Muscle layer of duodenum (tissue), 2 donors: ENCODE results near the gene CDH23.

Experiments used
- H3K27ac ChIP-seq: one replicate; pipeline ENCODE4 v1.7.0; 2013; ENCODE audit warnings: mild to moderate bottlenecking, low read length
- H3K27me3 ChIP-seq: one replicate; pipeline ENCODE4 v1.7.0; 2013; ENCODE audit warnings: low read depth, mild to moderate bottlenecking, control low read depth, low read length
- H3K36me3 ChIP-seq, 2 donors: one replicate each; pipeline ENCODE4 v1.7.0; 2013; ENCODE audit warnings: low read length in 2 of 2, control low read depth in 1 of 2, mild to moderate bottlenecking in 1 of 2; ENCODE audit not compliant: insufficient read depth in 2 of 2, control insufficient read depth in 1 of 2
- H3K4me1 ChIP-seq, 2 donors: one replicate each; pipeline ENCODE4 v1.7.0; 2013; ENCODE audit warnings: low read length in 2 of 2, mild to moderate bottlenecking in 2 of 2, control low read depth in 1 of 2, moderate library complexity in 1 of 2; ENCODE audit not compliant: insufficient read depth in 2 of 2, control insufficient read depth in 1 of 2
- H3K4me3 ChIP-seq, 2 donors: one replicate each; pipeline ENCODE4 v1.7.0; 2013; ENCODE audit warnings: low read length in 2 of 2, low read depth in 1 of 2, mild to moderate bottlenecking in 1 of 2
- H3K9me3 ChIP-seq, 2 donors: one replicate each; pipeline ENCODE4 v1.7.0; 2013; ENCODE audit warnings: low read length in 2 of 2, control low read depth in 1 of 2, mild to moderate bottlenecking in 1 of 2; ENCODE audit not compliant: control insufficient read depth in 1 of 2
- donor health status: healthy.

The CDH23 gene

DNA sequence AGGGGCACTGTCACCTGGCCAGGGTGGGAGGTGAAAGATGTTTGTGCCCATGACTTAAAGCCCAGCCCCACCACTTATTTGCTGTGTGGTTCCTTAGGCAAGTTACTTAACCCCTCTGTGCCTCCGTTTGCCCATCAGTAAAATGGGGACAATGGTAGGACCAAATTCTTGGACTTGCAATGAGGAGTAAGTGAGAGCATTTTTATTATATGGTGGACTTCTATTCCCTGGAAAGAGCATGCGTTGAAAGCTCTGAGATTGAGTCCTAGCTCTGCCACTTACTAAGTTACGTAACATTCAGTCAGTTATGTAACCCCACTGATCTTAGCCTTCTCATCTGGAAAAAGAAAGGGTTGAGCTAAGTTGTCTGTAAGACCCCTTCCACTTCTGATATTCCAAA is 357.8 kb downstream of the CDH23 start:
- Histone ChIP-seq H3K9me3 (no peaks in the 10 kb centered on the region), H3K4me3 (no peak overlapping the region), H3K27me3 (no peaks in the 10 kb centered on the region), H3K27ac (no peak overlapping the region), H3K36me3 (peaks cover 45 to 51% of the 10 kb centered on the region in 2 donors), H3K4me1 (peaks cover 20 to 30% of the 10 kb centered on the region in 2 donors)

DNA sequence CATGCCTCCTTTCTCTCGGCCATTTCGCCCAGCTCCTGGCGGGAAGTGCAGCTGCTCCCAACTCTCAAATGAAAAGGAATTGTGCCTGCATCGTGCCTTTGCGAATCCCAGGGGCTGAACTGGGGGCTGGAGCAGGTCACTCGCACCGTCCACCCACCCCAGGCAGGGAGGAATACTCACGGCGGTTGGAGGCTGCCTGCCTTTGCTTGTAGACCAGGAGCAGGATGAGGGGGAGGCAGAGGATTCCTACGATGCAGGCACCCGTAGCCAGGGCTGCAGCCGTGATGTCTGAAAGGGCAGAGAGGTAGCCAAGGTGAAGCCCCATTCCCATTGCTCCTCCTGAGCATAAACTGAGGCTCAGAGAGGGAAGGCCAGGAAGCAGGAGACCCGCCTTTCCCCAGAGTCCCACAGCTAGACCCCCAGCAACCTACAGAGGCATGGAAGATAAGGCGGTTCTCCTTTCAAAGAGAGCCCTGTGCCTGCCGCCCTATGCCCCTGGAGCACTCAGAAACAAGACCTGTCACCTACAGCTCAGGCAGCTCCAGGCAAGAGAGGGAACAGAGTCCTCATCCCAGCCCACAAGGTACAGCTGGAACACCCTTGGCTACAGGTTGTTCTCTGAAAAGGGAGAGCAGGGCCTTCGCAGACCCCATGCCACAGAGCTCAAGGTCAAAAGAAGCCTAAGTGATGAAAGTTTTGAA is 358.6 kb downstream of the CDH23 start:
- H3K27me3 ChIP-seq: no peaks in the 10 kb centered on the region
- peaks cover 18 to 30% of the 10 kb centered on the region in 2 donors for H3K4me1 ChIP-seq
- H3K27ac ChIP-seq: peak overlapping the region; percentile 29
- peaks cover 38 to 47% of the 10 kb centered on the region in 2 donors for H3K36me3 ChIP-seq
- no peak overlapping the region for H3K4me3 ChIP-seq
- H3K9me3 ChIP-seq: no peaks in the 10 kb centered on the region

DNA sequence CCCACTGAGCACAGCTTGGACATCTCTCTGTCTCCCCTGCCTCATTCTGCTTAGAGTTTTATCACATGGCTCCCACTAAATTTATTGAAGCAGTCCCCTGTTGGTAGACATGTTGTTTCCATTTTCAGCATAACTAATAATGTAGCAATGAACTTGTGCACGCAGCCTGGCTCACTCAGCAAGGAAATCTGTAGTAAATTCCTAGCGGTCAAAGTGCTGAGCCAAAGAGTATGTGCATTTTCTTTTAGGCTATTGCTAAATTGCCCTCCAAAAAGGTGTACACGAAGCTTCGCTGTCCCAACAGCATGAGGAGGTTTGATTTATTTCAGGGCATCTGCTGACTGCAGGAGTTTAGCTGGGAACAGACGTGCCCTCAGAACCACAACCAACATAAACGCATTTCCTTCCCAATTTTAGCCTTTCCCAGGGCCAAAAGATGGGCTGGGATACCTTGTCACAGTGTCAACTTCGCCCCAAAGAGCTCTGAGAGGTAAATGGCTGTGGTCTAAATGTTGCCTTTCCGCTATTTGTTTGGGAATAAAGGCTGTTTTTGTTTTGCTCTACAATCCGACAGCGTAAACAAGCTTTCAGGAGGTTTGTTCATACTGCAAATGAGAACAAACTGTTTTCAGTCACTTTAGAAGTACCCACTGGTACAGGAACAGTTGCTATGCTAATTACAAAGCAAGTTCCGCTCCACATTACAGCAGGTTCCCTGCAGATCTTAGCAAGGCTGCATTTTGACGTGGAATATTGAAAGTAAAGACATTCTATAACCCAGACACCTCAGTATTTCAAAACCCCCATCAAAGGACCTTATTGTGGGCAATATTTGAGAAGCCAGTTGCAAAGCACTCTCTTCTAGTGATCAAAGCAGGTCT is 359.8 kb downstream of the CDH23 start:
- H3K27me3 ChIP-seq: no peaks in the 10 kb centered on the region
- H3K4me3 ChIP-seq: no peak overlapping the region
- H3K36me3 ChIP-seq: peaks cover 38 to 42% of the 10 kb centered on the region in 2 donors
- no peaks in the 10 kb centered on the region for H3K9me3 ChIP-seq
- peak overlapping the region; percentile 57 for H3K27ac ChIP-seq
- H3K4me1 ChIP-seq: peaks cover 27 to 30% of the 10 kb centered on the region in 2 donors

DNA sequence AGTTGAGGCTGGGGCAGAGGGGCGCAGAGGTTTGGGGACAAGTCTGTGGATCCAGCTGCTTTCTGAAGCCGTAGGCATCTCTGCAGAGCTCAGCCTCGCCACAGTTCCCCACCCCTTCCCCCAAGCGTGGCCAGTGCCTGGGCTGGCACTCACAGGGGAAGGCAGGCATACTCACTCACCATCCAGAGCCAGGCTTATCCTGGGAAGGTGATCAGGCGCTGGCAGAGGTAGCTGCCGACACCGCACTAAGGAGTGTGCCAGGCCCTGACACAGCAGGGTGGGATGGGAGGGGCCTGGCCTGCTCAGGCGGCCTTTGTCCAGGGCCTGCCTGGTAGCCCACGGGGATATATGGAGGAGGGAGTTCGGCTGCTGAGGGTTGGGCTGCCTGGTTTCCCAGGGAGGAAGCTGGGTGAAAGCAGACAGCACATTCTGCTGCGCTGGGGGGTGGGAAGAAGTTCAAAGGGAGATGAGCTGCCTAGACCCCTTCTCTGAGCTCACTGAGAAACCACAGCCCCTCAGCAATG is 360.7 kb downstream of the CDH23 start:
- Histone ChIP-seq H3K27ac (peak overlapping the region; percentile 57), H3K4me1 (peaks cover 30 to 33% of the 10 kb centered on the region in 2 donors), H3K9me3 (no peaks in the 10 kb centered on the region), H3K4me3 (no peak overlapping the region), H3K36me3 (peaks cover 35 to 36% of the 10 kb centered on the region in 2 donors), H3K27me3 (no peaks in the 10 kb centered on the region)

DNA sequence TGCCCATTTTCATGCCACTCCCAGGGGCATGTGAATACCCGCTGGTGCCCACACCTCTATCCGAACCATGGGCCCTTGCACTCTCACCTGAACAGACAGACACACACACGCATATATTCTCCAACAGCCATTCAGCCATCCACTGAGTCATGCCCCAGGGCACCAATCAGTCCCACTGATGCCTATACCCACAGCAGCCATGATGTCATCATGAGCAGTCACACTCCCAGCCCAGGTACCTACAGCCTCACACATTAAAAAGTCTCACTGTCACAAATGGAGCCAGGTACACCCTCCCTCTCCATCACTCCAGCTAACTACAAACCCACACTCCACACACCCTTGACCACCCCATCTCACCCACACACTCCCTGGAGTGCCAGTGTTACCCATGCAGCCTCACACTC is 364.4 kb downstream of the CDH23 start:
- no peaks in the 10 kb centered on the region for H3K9me3 ChIP-seq
- no peak overlapping the region for H3K4me3 ChIP-seq
- no peaks in the 10 kb centered on the region for H3K27me3 ChIP-seq
- no peak overlapping the region for H3K27ac ChIP-seq
- H3K36me3 ChIP-seq: peaks cover 14 to 18% of the 10 kb centered on the region in 2 donors
- peaks cover 6 to 48% of the 10 kb centered on the region in 2 donors for H3K4me1 ChIP-seq

DNA sequence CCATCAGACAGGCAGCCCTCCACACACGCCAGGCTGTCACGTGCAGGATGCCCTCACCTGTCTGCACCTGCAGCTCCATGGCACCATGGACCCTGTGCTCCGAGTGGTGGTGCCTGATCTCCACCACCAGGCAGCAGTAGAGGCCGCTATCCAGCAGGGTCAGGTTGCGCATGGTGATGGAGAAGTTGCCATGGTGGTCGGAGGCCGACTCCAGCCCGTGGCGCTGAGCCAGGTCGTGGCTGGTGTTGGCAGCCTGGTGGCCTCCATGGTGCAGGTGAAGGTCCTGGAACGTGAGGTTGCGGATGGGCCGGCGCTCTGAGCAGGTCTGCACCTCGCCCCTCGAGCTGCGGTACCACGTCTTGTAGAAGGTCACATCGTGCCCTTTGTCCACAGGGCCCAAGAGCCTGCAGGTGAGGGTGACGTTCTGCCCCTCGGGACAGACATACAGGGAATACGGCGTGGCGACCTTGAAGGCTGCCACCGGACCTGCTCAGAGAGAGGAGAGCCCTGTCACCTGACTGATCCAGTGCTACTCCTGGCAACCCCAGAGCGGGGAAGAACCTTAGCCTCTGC is 364.9 kb downstream of the CDH23 start:
- Histone ChIP-seq H3K36me3 (peaks cover 9 to 18% of the 10 kb centered on the region in 2 donors), H3K4me3 (no peak overlapping the region), H3K27ac (no peak overlapping the region), H3K4me1 (peaks cover 6 to 48% of the 10 kb centered on the region in 2 donors), H3K27me3 (no peaks in the 10 kb centered on the region), H3K9me3 (no peaks in the 10 kb centered on the region)

DNA sequence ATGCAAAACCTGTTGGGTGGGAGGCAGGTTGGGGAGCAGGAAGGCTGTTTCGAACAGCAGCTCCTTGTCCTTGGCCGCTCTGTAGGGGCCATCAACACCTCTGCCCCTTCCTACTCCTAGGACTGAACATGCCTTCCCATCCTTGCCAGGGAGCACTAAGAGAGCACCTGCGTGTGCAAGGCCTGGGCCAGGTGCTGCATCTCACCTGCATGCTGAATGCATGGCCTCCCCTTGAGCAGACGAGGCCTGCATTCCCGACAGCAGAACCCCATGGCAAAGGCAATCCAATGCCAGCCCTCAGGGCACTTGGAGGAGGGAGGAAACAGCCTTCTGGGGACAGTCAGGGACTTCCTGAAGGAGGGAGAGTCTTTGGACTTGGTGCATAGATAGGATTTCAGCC is 365.6 kb downstream of the CDH23 start:
- peaks cover 9 to 18% of the 10 kb centered on the region in 2 donors for H3K36me3 ChIP-seq
- H3K27me3 ChIP-seq: no peaks in the 10 kb centered on the region
- no peaks in the 10 kb centered on the region for H3K9me3 ChIP-seq
- H3K27ac ChIP-seq: no peak overlapping the region
- H3K4me3 ChIP-seq: no peak overlapping the region
- peaks cover 7 to 52% of the 10 kb centered on the region in 2 donors for H3K4me1 ChIP-seq

DNA sequence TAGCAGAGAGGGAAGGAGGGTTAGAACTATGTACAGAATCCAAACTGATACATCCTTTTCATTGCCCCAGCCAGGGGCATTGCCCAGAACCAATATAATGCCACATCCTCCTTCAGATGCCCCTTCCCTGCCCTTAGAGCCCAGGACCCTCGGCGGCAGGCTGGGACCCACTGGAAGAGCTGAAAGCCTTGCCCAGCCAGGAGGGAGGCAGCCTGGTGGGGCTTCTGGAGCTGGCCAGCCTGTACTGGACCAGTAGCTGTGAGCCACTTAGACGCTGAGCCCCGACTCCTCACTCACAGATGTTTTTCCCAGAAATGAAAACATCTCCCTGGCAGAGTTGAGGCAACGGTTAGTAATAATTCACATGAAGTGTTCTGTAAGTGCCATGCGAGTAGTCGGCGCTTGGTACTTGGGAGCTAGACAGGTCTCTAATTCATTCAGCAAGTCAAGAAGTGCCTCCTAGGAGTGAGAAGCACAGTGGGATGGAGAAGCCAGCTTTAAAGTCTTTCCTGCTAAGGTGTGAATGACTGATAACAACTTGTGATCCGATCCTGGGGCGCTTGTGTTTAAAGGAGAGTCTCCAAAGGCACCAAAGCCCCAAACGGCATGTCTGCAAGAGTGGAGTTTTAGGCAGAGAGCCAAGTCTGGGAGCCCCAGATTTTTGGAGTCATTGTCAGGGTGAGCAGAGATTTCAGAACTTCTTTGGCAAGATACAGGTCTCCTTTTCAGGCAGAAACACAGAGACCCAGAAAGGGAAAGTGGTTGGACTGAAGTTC is 366.8 kb downstream of the CDH23 start:
- Histone ChIP-seq H3K9me3 (no peaks in the 10 kb centered on the region), H3K27me3 (no peaks in the 10 kb centered on the region), H3K27ac (no peak overlapping the region), H3K36me3 (peaks cover 9 to 18% of the 10 kb centered on the region in 2 donors), H3K4me3 (no peak overlapping the region), H3K4me1 (peaks cover 15 to 59% of the 10 kb centered on the region in 2 donors)

DNA sequence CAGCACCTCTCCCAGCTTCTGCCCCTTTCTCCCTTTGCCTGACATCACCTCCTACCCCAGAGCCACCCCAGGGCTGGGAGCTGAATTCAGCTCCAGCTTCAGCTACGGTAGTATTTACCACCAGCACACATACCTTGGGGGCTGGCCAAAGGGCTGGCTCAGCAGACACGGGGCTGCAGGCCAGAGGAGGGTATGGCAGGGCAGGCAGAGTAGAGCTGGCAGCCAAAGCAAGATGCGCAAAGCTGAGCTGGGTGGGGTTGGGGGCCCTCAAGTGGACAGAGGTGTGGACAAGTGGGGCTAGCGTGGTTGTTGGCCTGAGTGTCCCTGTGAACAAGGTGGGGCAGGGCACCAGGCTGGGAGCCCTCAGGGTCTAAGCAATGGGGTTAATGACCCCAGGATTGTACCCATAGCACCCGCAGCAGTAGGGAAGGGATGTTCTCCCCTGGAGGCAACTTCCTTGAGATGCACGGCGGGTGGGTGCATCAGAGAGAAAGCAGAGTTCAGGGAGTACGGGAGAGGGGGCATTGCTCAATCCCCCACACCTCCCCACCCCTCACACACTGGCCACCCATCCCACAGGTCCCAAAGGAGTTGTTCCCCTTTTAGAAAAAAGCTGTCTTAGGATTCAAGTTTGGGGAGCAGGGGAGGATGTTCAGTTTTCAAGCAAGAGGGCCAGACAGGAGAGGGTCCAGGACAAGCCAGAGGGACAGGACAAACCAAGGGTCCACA is 368.6 kb downstream of the CDH23 start:
- Histone ChIP-seq H3K4me1 (peaks cover 26 to 66% of the 10 kb centered on the region in 2 donors), H3K4me3 (no peak overlapping the region), H3K9me3 (no peaks in the 10 kb centered on the region), H3K27me3 (no peaks in the 10 kb centered on the region), H3K36me3 (peaks cover 9 to 17% of the 10 kb centered on the region in 2 donors), H3K27ac (peak overlapping the region; percentile 95)
